DLD1 (cell line): ENCODE measurements around the gene EXOC8.
"Not testable (repeated sequence)": the region's sequence is repeated elsewhere in the genome, so short reads cannot be mapped to it uniquely, and the experiment has no call there.

ENCODE experiments used
- in situ Hi-C: cut with HindIII; loops from 2 replicates; pipeline ENCODE4 v1.10.0; 2017; ENCODE audit warnings: low sequenced_read_pairs

Gene EXOC8

DNA sequence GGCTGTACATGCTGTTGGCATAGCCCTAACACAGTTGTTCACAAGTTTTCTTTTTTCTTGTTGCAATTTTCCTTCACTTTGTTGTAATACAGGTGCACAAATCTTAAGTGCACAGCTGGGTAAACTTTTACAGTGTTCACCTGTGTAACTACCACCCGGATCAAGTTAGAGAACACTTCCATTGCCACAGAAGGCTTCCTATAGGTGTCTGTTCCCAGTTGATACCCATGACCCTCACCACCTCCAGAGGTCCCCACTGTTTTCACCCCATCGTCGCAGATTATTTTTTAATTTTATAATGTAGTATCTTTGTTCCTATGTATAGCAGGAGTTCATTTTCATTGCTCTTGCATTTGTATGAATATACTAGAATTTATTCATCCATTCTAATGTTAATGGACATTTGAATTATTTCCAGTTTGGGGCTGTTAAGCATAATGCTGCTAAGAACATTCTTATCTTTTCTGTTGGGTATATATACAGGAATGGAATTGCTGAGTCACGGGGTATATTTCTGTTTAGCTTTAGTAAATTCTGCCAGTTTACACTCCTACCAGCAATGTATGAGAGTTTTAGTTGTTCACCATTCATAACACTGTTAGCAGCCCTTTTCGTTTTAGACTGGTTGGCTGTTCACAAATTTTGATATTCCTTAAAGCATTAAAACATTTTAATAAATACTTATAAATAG lies 16.8 kb upstream of the EXOC8 start:
- in situ Hi-C loops: no loop called here

DNA sequence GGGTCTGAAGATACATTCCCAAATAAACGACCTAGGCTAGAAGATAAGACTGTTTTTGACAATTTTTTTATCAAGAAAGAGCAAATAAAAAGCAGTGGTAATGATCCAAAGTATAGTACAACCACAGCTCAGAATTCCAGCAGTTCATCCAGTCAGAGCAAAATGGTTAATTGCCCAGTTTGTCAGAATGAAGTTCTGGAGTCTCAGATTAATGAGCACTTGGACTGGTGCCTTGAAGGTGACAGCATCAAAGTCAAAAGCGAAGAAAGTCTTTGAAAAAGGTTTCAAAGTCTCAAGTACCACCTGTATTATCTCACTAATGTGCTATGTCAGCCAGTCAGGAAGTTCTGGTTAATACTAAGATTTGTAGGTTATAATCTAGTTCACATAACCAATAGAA lies 15.4 kb upstream of the EXOC8 start:
- in situ Hi-C loops: no loop called here

DNA sequence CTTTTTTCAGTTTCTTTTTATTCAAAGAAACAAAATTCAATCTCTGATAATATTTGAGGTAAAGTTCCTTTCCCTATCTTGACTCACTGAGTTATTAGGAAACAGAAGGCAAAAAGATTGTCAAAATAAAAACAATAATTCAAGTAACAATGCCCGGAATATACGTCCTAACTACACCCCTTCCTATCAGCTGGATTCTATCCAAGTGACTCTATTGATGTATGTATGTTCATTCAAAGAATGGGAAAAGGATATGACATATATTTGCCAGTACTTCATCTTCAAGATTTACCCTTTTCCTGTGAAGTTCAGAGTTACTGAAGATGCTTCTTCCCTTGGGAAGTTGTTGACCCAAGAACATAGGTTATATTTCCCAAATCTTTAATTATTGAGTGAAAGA lies 14.2 kb upstream of the EXOC8 start:
- in situ Hi-C loops: no loop called here

DNA sequence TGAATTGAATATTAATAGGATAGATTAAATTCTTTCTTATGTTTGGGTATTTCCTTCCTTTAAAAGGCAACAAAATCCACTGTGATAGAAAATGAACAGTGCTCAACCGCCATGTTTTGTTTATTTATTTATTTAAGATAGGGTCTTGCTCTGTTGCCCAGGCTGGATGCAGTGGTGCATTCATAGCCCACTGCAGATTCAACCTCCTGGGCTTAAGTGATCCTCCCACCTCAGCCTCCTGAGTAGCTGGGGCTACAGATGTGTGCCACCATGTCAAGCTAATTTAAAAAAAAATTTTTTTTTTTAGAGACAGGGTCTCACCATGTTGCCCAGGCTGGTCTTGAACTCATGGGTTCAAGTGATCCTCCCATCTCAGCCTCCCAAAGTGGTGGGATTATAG lies 11.2 kb upstream of the EXOC8 start:
- in situ Hi-C loops: not testable (repeated sequence)

DNA sequence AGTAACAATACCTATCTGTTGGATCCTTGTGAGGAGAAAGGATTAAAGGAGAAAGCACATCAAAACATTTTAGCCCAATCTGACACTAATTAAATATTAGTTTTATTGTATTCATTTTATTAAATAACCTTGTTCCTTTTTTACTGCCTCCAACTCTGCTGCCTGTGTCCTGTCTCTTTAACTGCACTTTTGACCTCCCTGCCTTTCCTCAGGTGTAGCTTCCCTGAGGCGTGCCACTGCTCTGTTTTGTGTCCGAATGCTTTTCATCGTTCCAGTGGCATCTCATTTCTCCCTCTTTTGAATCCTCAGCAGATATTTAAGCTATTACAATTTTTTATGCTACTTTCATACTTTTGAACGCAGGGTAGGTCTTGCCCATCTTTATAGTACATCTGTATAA lies 10.8 kb upstream of the EXOC8 start:
- in situ Hi-C loops: no loop called here

DNA sequence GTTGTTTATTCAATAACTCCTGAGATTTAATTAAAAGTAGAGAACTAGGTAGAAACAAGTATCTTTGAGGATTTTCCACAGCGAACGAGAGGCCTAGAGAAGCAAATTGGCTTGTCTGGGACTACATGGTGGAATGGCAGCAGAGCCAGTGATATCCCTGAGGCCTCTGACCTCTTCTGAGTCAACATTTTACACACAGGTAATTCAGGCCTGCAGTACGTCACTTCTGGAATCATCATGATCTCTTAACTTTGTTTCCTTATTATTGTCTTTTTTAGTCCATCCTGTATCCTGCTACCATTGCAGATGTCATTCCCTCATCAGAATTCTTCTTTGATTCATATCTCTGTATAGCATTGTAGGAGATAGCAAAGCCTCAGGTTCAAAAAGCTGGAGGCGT lies 10.3 kb upstream of the EXOC8 start:
- in situ Hi-C loops: no loop called here

DNA sequence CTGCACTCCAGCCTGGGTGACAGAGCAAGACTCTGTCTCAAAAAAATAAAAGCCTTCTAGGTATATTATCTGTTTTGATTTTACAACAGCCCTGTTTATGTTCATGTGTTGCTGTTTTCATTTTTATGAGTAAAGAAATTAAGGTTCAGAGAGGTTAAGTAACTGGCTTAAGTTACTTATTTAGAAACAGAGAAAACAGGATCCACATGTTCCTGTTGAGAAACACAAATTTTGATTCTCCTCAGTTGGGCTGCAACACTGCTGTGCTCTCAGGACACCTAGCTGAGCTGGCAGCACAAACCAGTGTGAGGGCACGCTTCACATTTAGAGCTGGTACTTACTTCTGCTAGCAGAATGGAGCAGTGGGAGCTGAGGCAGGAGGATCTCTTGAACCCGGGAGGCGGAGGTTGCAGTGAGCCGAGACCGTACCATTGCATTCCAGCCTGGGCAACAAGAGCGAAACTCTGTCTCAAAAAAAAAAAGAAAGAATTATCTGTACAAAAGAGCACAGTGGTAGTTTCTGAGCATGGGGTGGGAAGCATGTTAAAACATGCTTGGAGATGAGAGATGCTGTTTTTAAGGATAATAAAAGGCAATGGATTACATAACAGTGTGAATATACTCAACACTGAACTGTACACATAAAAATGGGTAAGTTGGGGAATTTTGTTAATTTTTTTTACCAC lies 2.8 kb upstream of the EXOC8 start:
- in situ Hi-C loops: no loop called here

DNA sequence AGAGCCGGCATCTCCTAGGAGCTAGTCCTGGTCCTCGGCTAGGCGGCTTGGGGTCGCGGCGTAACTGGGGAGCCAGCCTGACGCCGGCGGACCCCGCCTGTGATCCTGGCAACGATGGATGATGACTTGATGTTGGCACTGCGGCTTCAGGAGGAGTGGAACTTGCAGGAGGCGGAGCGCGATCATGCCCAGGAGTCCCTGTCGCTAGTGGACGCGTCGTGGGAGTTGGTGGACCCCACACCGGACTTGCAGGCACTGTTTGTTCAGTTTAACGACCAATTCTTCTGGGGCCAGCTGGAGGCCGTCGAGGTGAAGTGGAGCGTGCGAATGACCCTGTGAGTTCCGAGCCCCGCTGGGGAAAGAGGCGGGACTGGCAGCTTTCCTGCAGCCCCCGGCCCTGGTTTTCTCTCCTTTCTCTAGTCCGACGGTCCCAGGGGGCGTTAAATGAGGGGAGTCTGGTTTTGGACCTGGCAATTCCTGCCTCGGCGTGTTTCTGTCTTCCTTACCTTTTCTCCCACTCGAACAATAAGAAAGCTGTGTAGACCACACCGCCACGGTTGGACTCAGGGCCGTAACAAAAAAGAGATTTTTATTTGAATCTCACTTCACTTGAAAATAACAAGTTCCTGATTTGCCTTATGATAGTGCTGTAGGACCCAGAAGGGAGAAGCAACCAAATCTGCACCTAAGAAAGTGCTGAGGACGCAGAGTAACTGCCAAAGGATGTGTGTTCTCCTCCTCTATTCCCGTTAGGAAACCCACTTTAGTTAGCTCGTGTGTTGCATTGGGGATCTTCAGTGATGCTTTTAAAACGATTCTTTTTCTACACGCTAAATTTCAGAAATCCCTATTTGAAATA lies 847 bp upstream of the EXOC8 start, which contains the start of gene SPRTN:
TSS of gene SPRTN (plus strand) at position 24 of the 859 bp plus-strand sequence. CDS start at position 115, 91 bp downstream.
- in situ Hi-C loops: no loop called here

DNA sequence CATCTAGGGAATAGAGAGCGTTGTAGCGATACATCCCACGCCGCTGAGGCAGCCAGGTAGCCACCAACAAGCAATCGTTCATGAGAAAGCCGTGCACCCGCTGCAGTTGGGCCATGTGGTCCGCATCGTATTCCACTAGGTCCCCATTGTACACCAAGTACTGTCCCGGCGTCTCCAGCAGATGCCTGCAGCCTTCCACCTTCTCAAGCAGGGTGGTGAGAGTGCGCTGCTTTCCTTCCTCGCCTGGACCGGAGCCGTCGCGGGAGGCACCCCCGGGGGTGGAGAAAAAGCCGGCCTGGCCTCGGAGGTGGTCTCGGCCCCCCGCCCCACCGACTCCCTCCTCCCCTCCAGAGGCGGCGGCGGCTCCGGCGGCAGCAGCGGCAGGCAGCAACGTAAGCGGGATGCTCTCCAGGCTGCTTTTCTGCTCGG lies 595 bp downstream of the EXOC8 start:
- in situ Hi-C loops: no loop called here

DNA sequence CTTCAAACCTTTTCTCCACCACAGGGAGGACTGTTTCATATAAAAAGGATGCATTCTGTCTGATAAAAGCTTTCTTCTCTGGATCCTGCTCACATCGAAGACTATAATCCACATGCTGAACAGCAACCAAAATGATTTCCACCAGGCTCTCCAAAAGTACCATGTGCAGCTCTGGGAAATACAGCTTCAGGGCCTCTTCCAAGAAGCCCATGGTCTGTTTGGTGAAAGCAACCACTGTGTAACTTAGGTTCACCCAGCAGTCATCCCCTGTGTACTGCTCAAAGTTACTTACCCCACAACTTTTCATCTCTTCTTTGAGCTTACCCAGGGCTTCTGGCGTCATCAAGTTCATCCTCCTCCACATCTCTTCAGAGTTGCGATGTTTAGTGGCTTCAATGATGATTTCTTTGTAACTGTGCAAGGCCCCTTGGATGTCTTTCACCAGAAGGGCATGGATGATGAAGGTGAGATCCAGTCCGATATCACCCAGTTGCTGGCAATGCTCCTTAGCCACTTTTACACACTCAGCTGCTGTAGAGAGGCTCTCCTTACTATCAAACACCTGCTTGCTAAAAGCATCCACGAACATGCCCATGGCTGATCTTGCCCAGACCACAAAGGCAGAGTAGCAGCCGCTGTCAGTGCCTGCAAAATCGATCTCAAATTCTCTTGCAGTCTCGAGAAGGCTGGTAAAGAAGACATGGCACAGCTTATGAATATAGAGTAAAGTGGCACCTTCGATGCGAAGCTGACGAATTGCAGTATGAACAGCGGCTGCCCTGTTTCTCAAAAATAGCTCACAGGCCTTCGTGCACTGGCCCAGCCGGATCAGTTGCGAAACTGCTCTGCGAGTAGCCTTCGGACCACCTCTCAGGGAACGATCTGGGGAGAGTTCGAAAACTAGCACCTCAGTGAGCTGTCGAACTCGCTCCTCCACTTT lies 1.7 kb downstream of the EXOC8 start:
- in situ Hi-C loops: no loop called here

DNA sequence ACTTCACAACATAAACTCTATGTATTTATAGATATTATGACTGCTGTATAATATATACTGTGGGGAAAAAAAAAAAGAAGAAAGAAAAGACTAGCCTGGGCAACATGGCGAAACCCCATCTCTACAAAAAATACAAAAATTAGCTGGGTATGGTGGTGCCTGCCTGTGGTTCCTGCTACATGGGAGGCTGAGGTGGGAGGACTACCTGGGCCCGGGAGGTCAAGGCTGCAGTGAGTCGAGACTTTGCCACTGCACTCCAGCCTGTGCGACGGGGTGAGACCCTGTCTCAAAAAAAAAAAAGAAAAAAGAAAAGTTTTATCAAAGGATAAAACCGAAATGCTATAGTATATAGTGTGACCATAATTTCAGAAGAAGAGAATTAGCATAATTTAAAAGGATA lies 2.7 kb downstream of the EXOC8 start:
- in situ Hi-C loops: no loop called here

DNA sequence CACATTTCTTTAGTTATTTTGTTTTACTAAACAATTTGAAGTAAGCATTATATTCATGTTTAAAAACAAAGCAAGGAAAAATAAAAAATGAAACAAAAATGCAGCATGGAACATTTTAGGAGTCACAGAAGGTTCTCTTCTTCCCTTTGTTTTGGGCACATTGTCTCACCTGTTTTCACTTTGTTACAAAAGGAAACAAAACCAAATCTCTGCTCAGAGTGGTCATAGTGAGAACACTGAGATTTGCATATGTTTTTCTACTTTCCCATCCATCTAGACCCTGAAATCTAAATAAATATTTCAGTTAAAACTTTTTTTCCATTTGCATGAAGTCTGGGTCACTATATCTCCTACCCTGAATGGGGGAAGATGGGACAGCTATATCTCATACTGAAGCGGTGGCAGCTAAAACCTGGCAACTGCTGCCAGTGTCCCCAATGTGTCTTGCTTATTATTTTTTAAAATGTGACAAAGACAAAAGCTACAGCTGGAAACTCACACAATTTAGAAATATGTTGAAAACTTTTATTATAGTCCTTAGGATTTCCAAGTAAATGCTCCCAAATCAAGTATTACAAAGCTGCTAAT lies 3.5 kb downstream of the EXOC8 start:
- in situ Hi-C loops: no loop called here

DNA sequence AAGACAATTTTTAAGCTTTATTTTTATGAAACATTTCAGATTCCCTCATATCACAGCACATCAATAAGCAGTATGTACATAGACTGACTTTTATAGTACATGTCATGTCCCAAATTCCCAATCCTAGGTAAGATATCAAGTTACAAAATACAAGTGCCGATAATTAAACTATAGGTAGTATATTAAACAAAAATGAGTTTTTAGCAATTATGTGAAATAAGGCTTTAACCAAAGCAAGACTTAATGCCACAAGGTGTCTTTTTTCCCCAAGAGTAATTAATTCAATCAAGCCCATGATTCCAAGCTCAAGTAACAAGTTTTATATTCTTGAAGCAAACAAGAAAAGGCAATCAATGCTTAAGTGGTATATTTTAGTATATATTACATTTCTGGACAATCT lies 4.9 kb downstream of the EXOC8 start:
- in situ Hi-C loops: no loop called here

DNA sequence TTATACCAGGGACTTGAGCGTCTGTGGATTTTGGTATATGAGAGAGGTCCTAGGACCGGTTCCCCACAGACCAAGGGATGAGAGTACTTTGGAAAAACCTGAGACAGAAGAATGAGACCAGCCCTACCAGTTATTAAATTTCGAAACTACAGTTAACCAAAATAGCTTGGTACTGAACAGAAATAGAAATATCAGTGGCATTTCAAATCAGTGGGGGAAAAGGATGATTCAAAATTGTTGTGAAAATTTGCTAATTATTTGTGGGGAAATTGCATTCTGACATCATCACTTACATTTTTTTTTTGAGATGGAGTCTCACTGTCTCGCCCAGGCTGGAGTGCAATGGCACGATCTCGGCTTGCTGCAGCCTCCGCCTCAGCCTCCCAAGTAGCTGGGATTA lies 8.2 kb downstream of the EXOC8 start:
- in situ Hi-C loops: no loop called here

DNA sequence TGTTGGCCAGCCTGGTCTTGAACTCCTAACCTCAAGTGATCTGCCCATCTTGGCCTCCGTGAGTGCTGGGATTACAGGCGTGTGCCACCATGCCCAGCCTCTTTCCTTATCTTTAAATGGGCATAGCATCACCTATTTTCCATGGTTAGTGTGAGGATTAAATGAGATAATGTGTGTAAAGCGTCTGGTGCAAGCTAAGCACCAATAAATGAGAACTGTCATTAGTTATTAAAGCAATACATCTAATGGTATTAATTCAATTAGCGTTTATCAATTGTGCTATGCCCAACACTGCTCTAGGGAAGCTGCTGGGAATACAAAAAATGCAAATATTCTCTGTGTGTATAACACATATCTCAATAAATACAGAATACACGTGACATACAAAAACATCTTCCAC lies 10.0 kb downstream of the EXOC8 start:
- in situ Hi-C loops: no loop called here

DNA sequence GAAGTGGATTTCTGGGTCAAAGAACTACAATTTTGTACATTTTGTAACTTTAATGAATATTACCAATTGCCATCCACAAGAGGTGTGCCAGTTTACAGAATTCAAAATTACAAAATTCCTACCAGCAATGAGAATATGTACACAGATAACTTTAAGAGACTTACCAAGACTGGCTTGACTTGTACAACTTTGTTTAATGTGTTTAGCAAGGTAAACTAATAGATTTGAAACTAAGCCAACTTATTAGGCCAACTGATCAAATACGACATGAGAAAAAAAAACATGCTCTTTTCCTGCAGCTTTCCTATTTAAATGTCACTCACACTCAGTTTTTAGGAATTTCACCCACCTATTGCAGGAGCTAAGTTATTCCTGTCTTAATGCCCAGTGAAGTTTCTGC lies 11.4 kb downstream of the EXOC8 start:
- in situ Hi-C loops: no loop called here

DNA sequence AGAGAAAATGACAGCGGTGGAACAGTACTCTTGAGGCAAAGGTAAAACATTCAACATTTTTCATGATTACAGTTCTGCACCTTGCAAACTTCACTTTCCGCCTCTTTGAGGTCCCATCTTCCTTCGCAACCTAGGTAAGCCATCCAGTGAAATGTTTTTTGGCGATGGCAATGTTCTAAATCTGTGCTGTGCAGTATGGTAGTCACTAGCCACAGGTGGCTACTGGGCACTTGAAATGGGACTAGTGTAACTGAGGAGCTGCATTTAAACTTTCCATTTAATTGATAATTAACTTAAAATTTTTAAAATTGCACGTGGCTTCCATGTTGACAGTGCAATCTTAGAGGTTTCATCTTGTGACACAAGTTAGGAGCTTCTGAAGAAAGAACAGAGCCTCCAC lies 13.0 kb downstream of the EXOC8 start:
- in situ Hi-C loops: no loop called here

DNA sequence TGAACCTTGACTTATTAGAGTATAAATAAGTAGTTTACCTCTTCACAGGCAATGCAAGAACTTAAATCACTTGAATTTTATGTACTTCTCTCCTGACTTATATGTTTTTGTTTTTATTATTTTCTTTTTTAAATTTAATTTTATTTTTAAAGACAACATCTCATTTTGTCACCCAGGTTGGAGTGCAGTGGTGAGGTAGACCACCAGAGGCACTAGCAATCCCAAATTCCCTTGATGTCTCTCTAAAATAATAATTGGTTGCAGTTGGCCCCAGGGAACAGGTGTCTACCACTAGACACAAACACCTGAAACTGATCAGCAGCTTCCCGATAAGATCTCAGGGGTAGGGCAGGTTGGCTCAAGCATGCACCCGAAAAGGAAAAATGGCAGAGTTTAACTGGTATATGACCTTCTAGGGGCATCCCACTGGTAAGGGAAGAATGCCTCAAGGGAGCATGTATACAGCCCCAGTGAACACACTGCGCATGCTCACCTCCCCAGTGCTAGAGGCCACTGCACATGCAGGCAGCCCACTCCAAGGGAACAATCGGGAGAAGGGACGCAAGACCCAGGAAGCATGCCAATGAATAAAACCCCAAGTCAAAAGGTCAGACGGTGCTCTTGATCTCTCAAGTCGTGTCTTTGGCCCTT lies 14.6 kb downstream of the EXOC8 start:
- in situ Hi-C loops: no loop called here

DNA sequence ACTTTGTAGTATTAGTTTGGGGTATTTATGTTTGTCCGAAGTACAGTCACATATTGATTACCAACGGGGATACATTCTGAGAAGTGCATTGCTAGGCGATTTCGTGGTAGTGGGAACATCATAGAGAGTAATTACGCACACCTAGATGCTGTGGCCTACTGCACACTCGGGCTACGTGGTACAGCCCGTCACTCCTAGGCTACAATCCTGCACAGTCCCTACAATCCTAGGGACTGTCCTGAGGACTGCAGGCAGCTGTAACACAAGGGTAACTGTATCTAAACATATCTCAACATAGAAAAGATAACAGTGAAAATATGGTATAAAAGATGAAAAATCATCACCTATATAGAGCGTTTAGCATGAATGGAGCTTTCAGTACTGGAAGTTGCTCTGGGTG lies 18.6 kb downstream of the EXOC8 start:
- in situ Hi-C loops: no loop called here

DNA sequence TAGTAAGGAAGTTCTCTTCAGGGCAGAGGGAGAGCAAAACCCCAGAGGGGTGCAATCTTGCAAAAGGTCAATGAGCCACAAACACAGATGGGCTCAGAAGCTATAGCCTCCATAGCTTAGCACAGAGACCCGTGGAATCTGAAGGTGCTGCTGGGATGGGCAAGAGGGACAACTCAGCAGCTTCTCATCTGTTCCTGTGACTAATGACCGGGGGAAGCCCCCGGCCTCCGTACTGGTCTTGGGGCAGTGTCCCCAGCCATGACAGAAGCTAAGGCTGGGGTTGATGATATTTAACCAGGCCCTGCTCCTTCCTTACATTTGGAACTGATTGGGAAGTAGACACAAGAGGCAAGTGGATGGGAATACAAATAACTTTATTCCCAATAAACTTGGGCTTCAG lies 19.1 kb downstream of the EXOC8 start:
- in situ Hi-C loops: no loop called here
